NCI-H345 (cell line): ENCODE measurements around the gene RNF130.
A peak's percentile ranks its signal among the peaks of the same experiment; 100 is the strongest.

Experiments used
- DNase-seq: peaks from one replicate; lab custom pipeline; 2025; lab: John Stamatoyannopoulos, UW

Gene RNF130

GRCh38 chr5:180084638-180085561 is 13.3 kb upstream of the RNF130 start:
- peak; percentile 94 for DNase-seq

- DNase-seq, result no peak
These were observed 12.0 kb upstream of the RNF130 start for GRCh38 chr5:180083529-180084060.

GRCh38 chr5:180082633-180083420 is 11.3 kb upstream of the RNF130 start:
- DNase-seq, result no peak

GRCh38 chr5:180081481-180081880 is 9.9 kb upstream of the RNF130 start:
- no peak for DNase-seq

DNA sequence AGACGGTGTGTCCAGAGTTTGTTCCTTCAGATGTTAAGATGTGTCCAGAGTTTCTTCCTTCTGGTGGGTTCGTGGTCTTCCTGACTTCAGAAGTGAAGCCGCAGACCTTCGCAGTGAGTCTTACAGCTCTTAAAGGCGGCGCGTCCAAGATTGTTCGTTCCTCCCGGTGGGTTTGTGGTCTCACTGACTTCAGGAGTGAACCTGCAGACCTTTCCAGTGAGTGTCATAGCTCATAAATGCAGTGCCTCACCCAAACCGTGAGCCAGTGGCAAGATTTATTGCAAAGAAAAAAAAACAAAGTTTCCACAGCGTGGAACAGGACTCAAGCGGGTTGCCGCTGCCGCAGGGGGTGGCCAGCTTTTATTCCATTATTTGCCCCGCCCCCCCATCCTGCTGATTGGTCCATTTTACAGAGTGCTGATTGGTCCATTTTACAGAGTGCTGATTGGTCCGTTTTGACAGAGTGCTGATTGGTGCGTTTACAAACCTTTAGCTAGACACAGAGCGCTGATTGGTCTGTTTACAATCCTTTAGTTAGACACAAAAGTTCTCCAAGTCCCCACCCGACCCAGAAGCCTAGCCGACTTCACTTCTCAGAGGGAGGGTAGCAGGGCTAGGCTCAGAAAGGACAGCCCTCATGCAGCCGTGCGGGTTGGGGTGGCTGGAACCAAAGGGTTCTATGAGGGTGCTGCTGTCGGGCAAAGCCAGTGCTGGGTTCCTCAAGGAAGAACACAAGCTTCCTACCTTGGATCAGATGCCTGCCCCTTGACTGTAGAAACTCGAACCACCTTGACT is 9.1 kb upstream of the RNF130 start:
- DNase-seq, result no peak

DNA sequence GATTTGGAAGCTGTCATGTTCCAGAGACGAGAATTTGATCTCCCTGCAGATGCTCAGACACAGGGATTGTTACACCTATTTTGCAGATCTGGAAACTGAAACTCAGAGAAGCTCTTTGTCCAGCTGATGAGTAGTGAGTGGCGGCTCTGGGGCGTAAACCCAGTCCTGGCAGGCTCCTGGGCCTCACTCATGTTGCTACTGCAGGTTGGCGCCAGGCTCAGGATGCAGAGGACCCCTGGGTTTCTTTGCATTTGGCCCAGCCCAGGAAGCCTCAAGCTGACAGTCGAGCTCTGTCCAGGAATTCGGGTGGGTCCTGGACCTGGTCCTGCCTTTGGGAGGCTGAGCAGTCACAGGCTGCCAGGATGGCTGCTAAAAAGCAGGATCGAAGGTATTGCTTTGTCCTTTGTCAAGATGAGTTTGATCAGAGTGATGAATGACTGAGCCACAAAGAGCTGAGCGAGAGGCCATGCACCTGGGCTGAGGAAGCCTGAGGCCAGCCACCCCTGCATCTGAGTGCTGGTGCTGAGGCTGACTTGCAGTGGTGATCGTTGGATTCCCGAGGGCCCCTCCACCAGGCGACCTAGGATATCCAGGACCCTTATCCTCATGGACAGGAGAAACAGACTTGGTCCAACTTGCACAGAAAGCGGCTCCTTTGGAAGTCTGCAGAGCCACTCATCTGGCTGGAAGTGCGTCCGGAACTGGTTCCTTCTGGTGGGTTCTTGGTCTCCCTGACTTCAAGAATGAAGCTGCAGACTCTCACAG is 8.3 kb upstream of the RNF130 start:
- DNase-seq, result no peak

GRCh38 chr5:180078348-180078747 is 6.8 kb upstream of the RNF130 start:
- no peak for DNase-seq

- DNase-seq, result no peak
These were observed 6.2 kb upstream of the RNF130 start for GRCh38 chr5:180077594-180078284.

- no peak for DNase-seq
These were observed 4.1 kb upstream of the RNF130 start for GRCh38 chr5:180075703-180076102.

GRCh38 chr5:180074462-180074861 is 2.9 kb upstream of the RNF130 start:
- peak; percentile 12 for DNase-seq

- DNase-seq, result no peak
These were observed 997 bp upstream of the RNF130 start for GRCh38 chr5:180072556-180072955.

DNA sequence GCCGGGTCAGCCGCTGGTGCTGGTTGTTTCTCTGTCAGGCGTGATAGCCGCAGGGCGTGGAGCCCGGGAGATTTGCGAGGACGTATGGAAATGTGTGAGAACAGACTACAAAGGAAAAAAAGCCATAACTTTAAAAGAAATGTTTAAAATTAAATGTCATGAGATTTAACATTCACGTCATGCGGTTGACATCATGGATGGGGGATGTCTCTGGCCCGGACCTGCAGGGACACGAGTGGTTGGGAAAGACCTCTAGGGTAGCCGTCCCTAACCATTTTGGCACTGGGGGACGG is 643 bp upstream of the RNF130 start:
- no peak for DNase-seq

DNA sequence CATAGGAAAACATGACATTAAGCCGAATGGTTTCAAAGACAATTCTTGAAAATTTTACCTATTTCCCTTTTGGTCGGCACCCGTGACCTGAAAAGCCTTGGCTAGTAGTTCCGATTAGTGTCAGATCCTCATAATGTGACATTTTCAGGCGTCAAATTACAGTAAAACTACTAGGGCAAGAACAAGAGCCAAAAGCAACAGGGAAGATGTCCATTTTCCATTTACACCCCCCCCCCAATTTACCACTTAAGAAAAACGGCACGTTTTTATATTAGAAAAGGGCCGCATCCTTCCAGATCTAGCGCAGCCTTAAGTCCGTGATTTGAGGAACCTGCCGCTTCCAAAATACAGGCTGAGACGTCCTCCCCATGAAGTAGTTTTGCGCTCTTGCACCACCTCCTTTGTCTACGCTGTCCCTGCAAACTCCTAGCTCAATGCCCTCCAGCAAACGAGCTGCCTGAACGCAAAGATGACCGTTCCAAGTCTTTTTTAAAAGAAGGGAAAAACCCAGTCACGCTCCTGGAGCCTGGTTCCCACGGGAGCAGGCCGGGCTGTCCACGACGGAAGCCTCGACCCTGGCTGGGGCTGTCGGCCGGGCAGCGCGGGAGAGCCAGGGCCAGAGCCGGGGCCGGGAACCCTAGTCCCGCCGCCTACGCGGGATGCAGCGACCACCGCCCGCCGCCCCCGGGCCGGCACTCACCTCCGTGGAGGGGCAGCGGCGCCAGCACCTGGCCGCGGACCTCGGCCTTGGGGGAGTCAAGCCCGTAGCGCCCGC is 616 bp downstream of the RNF130 start:
- DNase-seq, result peak; percentile 50

DNA sequence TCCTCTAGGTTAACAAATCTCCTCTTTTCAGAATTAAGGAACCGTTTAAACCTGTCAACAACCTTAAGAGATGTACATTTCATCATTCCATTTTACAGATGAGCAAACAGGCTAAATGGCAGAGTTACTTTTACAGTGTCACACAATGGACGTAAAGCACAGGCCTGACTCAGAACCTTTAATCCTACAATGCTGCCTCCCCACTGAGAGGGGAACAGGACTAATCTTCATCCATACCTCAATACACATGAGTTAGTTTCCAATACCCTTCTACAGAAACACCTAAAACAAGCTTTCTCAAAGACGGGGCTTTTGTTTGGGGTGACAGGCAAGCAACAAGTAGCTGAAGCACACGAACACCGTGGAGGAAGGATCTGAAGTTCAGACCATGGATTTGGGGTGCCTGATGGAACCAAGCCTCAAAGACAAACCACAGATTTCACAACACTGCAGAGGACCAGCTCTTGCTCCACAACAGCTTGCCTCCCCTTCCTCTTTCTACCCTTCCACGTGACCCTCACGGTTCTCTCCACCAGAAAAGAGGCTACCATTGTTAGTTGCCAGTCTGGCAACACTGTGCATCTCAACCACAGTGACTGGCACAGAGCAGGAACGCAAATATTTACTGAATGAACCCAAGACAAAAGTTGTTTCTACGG is 1.8 kb downstream of the RNF130 start:
- peak; percentile 65 for DNase-seq

DNA sequence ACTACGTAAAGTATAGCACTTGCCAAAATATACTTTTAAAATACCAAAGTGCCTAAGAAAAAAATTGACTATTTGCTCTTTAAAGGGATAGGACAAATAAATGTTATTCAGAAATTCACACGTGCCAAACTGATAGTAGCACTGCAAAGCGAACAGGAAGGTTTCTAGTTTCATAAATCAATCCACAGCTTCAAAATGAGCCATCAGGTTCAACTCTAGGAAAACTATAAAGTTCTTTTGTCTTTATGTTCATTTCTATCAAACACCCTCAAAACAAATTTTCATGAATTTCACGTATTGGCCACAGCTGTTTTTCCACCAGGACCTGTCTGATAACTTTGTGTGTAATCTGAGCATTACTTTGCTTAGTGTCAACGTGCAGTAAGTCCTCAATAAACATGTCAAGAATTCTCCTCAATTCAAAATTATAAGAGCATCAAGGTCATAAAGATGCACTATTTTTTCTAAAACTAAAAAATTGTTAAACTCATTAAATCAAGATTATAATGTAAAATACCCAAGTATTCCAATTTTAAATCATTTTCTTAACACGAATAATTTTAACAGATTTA is 3.0 kb downstream of the RNF130 start:
- DNase-seq, result no peak

- no peak for DNase-seq
These were observed 3.6 kb downstream of the RNF130 start for GRCh38 chr5:180067986-180068385.

- DNase-seq, result no peak
These were observed 11.4 kb downstream of the RNF130 start for GRCh38 chr5:180060192-180060591.

GRCh38 chr5:180059326-180059725 is 12.2 kb downstream of the RNF130 start:
- no peak for DNase-seq

DNA sequence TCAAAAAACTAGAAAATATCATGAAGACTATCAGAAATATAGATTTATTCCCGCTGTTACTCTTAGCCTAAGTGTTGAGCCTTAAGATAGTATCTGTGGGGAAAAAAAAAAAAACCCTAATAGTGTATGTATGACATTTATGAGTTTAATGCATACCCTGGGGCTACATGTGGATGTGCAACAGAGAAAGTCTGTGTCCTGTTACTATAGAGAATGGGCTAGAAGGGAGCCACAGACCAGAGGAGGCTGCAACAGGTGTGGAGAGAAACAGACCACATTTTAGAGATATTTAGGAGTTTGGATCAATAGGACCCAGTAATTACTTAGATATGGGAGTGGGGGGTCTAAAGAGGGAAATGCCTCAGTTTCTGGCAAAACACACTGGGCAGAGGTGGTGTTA is 15.4 kb downstream of the RNF130 start:
- DNase-seq, result no peak
